ENCODE results near the gene CYP4A22. TPM values are rescaled to one million over a fixed set of nuclear protein-coding genes. Genes with fewer than 3 reads are reported as not detected.

Gene CYP4A22
- total RNA-seq, 1 donor = not detected

- Histone ChIP-seq H3K4me2 (ENCODE audit: insufficient read depth, low read length) (no peak overlapping the region), H3K36me3 (ENCODE audit: insufficient read depth, low read length) (no peaks in the 10 kb centered on the region), H3K79me2 (ENCODE audit: insufficient read depth, low read length) (no peaks in the 10 kb centered on the region), H3K27me3 (ENCODE audit: insufficient read depth, low read length) (no peaks in the 10 kb centered on the region), H3K27ac (ENCODE audit: low read depth, low read length) (no peak overlapping the region), H3K9me3 (ENCODE audit: low read depth, low read length) (no peaks in the 10 kb centered on the region), H3K4me3 (ENCODE audit: insufficient read depth, low read length) (no peak overlapping the region), H4K20me1 (ENCODE audit: insufficient read depth, low read length) (no peaks in the 10 kb centered on the region), H3K4me1 (ENCODE audit: insufficient read depth, low read length) (no peaks in the 10 kb centered on the region), H2AFZ (ENCODE audit: low read length) (no peak overlapping the region)
- DNase-seq (ENCODE audit: insufficient read length, low spot score, missing footprints) = no peak
- no peak for TF ChIP-seq CTCF (IDR thresholded peaks at IDR 0.05; ENCODE audit: extremely low read depth, low read depth, low read length)
These were observed 35.5 kb downstream of the CYP4A22 start for GRCh38 chr1:47172782-47173181.

GRCh38 chr1:47174656-47175020 lies 37.4 kb downstream of the CYP4A22 start:
- H4K20me1 ChIP-seq (ENCODE audit: insufficient read depth, low read length) = no peaks in the 10 kb centered on the region
- no peak overlapping the region for H3K4me3 ChIP-seq (ENCODE audit: insufficient read depth, low read length)
- no peak overlapping the region for H3K27ac ChIP-seq (ENCODE audit: low read depth, low read length)
- H3K36me3 ChIP-seq (ENCODE audit: insufficient read depth, low read length) = no peaks in the 10 kb centered on the region
- H3K79me2 ChIP-seq (ENCODE audit: insufficient read depth, low read length) = no peaks in the 10 kb centered on the region
- DNase-seq (ENCODE audit: insufficient read length, low spot score, missing footprints) = no peak
- H3K9me3 ChIP-seq (ENCODE audit: low read depth, low read length) = no peaks in the 10 kb centered on the region
- no peak overlapping the region for H3K4me2 ChIP-seq (ENCODE audit: insufficient read depth, low read length)
- H2AFZ ChIP-seq (ENCODE audit: low read length) = no peak overlapping the region
- peaks cover 10% of the 10 kb centered on the region for H3K4me1 ChIP-seq (ENCODE audit: insufficient read depth, low read length)
- no peak for TF ChIP-seq CTCF (IDR thresholded peaks at IDR 0.05; ENCODE audit: extremely low read depth, low read depth, low read length)
- no peaks in the 10 kb centered on the region for H3K27me3 ChIP-seq (ENCODE audit: insufficient read depth, low read length)

- Histone ChIP-seq H3K27ac (ENCODE audit: low read depth, low read length) (no peak overlapping the region), H3K27me3 (ENCODE audit: insufficient read depth, low read length) (no peaks in the 10 kb centered on the region), H2AFZ (ENCODE audit: low read length) (peak overlapping the region; percentile 38), H3K4me3 (ENCODE audit: insufficient read depth, low read length) (no peak overlapping the region), H3K79me2 (ENCODE audit: insufficient read depth, low read length) (no peaks in the 10 kb centered on the region), H3K9me3 (ENCODE audit: low read depth, low read length) (no peaks in the 10 kb centered on the region), H3K36me3 (ENCODE audit: insufficient read depth, low read length) (no peaks in the 10 kb centered on the region), H3K4me2 (ENCODE audit: insufficient read depth, low read length) (peak overlapping the region; percentile 57), H3K4me1 (ENCODE audit: insufficient read depth, low read length) (peaks cover 11% of the 10 kb centered on the region), H4K20me1 (ENCODE audit: insufficient read depth, low read length) (no peaks in the 10 kb centered on the region)
- peak; percentile 93 for DNase-seq (ENCODE audit: insufficient read length, low spot score, missing footprints)
- TF ChIP-seq CTCF (IDR thresholded peaks at IDR 0.05; ENCODE audit: extremely low read depth, low read depth, low read length) = peak; percentile 96
These were observed 38.1 kb downstream of the CYP4A22 start for GRCh38 chr1:47175227-47175934.

GRCh38 chr1:47178020-47178419 lies 40.8 kb downstream of the CYP4A22 start:
- no peaks in the 10 kb centered on the region for H3K9me3 ChIP-seq (ENCODE audit: low read depth, low read length)
- no peak for DNase-seq (ENCODE audit: insufficient read length, low spot score, missing footprints)
- H3K4me3 ChIP-seq (ENCODE audit: insufficient read depth, low read length) = no peak overlapping the region
- no peak overlapping the region for H3K27ac ChIP-seq (ENCODE audit: low read depth, low read length)
- no peak overlapping the region for H3K4me2 ChIP-seq (ENCODE audit: insufficient read depth, low read length)
- no peak overlapping the region for H2AFZ ChIP-seq (ENCODE audit: low read length)
- no peak for TF ChIP-seq CTCF (IDR thresholded peaks at IDR 0.05; ENCODE audit: extremely low read depth, low read depth, low read length)
- H3K79me2 ChIP-seq (ENCODE audit: insufficient read depth, low read length) = no peaks in the 10 kb centered on the region
- peaks cover 16% of the 10 kb centered on the region for H3K4me1 ChIP-seq (ENCODE audit: insufficient read depth, low read length)
- no peaks in the 10 kb centered on the region for H3K36me3 ChIP-seq (ENCODE audit: insufficient read depth, low read length)
- no peaks in the 10 kb centered on the region for H4K20me1 ChIP-seq (ENCODE audit: insufficient read depth, low read length)
- no peaks in the 10 kb centered on the region for H3K27me3 ChIP-seq (ENCODE audit: insufficient read depth, low read length)
